GM18951 (cell line): Measurements from ENCODE around the gene FLT3LG.

ENCODE experiments used
- POLR2A ChIP-seq: IDR thresholded peaks from 4 replicates; pipeline ENCODE4 v1.6.1; 2011; ENCODE audit warnings: mild to moderate bottlenecking; ENCODE audit not compliant: insufficient read length, insufficient read depth; ENCODE audit errors: extremely low read depth
- in situ Hi-C: fragments of 300-500 bp; cut with MboI; formaldehyde crosslinking; loops from one replicate; pipeline ENCODE4 v1.12.0; 2022; ENCODE audit warnings: low sequenced_read_pairs, mixed read lengths, inconsistent platforms; ENCODE audit not compliant: unreplicated experiment

The FLT3LG gene

DNA sequence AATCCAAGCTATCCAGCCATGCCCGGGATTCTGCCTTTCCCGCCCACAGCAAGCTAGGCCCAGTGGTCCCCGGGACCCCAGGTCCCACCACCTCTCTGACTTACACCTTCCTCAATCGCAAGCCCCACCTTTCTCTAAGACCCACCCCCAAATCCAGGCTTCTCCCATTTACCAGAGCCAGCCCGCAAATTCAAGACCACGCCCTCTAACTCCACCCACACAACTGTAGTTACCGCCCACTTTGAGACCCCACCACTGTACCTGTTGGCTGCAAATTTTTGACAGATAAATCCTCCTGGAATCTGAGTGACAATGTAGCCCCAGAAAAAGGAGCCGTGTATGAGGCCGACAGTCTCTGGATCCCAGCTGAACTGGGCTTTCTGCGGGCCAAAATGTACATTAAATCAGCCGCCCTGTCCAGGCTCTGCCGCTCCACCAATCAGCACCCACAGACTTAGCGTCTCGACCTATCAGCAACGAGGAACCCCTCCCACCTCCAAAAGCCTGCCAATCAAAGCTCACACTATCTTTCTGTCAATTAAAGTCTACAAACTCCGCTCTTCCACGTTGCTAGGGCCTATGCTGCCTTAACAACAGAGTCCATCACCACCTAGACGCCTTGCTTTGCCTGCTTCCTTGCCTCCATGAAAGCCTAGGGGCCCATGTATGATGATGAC lies 39.0 kb upstream of the FLT3LG start:
- in situ Hi-C loops = no loop called here
- no peak for TF ChIP-seq POLR2A

DNA sequence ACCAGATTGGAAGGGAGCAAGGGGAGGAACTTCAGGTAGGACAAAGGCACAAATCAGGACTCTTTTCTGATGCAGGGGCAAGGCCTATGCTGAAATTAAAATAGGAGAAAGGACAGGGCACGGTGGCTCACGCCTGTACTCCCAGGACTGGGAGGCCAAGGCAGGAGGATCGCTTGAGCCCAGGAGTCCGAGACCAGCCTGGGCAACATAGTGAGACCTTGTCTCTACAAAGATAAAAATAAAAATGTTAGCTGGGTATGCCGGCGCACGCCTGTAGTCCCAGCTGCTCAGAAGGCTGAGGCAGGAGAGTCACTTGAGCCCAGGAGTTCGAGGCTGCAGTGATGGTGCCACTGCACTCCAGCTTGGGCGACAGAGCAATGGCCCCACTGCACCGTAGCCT lies 38.3 kb upstream of the FLT3LG start:
- no peak for TF ChIP-seq POLR2A
- in situ Hi-C loops = no loop called here

DNA sequence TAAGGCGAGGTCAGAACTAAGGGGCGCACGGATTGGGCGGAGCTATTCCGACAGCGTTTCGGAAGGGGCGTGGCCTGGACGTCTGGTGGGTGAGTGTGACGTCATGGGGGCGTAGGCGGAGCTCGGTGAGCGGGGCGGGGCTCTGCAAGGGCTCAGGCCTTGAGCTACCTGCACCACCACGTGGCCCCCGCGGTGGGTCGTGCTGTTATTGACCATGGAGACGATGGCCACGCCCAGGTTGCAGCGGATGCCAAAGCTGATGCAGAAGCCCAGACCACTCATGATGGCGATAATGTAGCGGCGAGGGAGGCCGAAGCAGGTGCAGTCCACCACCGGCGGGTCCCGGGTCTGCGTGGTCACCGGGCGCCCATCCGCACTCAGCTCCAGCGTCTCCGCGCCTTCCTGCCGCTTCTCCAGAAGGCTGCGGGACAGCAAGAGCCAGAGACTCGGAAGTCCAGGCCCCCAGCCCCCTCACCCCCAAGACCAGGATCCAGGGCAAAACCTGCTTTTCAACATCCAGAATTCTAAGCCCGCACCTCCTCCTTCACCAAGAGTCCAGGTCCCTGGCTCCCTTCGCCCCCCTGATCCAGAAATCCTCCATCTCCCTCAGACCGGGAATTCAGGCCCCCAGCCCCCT lies 37.5 kb upstream of the FLT3LG start:
- in situ Hi-C loops = no loop called here
- no peak for TF ChIP-seq POLR2A

DNA sequence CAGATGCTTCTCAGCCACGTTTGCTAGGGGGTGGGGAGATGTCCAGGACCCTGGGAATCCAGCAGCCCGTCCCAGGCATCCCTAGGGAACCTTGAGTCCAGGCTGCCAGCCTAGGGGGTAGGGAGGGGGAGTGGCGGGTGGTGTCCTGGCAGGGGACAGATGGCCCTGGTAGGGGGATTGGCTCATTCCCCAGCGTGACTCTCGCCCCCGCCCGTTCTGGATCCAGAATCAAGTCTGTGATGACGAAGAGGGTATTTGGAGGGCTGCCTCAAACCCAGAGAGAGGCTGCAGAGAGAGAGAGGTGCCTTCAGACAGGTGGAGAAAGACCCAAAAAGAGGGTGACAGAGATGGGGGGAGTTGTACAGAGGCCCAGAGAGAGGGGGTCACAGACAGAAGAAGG lies 36.8 kb upstream of the FLT3LG start:
- in situ Hi-C loops = no loop called here
- no peak for TF ChIP-seq POLR2A

DNA sequence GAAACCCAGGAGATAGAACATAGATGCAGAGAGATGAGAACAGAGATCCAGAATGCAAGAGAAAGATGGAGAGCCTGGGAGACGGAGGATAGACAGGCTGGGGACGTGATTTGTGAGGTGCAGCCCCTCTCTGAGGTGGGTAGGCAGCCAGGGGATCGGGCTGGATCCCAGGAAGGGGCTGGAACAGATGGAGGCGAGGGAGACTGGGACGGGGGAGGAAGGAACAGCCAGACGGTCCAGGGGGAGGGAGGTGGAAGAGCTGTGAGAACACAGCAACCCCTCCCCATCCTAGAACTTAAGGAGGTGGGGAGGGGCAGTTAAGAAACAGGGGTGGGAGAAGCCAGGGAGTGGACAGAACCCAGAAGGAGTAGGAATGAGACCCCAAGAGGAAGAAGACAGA lies 35.8 kb upstream of the FLT3LG start:
- no peak for TF ChIP-seq POLR2A
- in situ Hi-C loops = no loop called here

DNA sequence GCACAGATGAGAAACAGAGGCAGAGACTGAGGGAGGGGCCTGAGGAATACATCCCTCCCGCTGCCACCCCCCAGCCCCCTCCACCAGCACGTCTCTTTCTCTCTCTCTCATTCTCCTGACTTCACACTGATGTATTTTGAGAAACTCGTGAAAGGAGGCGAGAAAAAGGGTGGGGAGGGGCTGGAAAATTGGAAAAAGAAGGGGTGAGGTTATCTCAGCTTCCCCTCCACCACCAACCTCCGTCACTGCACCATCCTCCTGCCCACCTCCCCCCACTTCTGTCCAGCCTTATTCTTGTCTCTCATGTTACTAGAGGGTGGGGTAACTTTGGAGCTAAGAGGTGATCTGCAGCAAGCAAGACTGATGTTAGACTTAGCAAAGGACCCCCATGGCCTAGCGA lies 34.2 kb upstream of the FLT3LG start:
- in situ Hi-C loops = loop anchor here (10.0 kb wide), 1 partner anchor 45 kb away; no protein-coding TSS in a partner anchor
- no peak for TF ChIP-seq POLR2A

DNA sequence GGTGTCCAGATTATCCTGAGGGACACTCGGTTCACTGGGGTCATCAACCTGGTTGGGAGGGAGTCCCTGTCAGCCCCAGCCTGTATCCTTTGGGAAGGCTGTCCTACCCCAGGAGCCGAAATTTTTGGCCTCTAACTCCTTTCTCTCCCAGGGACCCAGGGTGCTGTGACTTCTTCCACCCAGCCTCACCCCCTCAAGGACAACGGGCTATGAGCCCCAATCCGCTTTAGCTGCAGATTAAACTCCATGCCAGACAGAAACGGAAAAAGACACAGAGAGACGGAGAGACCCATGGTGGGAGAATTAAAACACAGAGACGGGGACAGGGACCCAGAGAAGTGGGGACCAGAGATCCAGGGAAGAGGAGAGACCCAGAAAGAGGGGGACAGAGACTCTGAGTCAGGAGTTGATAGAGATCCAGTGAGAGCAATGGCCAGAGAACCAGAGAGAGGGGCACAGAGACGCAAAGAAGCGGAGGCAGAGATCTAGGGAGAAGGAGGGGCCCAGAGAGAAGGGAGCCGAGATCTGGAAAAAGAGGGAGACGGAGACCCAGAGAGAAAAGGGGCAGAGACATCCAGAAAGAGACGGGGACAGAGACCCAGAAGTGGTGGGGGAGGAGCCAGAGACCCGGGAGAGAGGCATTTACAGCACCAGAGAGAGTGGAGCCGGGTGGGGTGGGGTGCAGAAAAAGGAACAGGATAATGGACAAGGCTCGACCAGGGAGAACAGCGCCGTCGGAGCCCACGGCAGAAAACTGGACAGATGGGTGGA lies 33.4 kb upstream of the FLT3LG start:
- no peak for TF ChIP-seq POLR2A
- in situ Hi-C loops = loop anchor here (10.0 kb wide), 1 partner anchor 46 kb away; no protein-coding TSS in a partner anchor

DNA sequence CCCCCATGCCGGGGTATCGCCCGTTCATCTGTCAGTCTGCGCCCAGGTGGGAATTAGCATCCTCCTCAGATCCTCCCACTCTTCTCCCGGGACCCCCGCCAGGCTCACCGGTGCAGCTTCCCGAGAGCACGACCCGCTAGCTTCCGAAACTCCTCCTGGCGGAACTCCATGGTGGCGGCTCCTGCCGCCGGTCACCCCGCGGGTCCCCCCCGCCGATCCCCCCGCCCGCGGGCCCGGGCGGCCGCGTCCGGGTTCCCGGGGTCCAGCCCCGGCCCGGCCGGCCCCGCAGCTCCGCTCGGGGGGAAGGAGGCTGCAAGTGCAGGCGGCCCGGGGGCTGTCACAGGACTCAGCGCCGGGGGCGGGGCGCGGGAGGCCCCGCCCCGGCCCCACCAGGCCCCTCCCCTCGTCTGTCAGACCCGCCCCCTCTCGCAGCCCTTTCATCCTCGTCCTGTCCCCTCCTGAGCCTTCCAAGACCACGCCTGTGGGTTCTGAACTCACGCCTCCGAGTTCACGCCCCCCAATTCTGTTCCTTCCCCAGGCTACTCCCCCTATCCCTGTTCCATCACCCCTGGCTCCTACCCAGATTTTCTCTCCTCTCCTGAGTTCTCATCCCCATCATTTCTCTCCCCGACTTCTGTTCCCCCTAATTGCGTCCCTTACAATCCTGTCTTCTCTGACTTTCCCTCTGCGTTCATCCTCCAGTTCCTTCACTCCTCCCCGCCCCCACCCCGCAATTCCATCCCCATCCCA lies 32.6 kb upstream of the FLT3LG start, which contains the start of gene SLC17A7:
Gene SLC17A7 (minus strand): TSS at position 318 of the 750 bp plus-strand sequence. CDS start 148 bp downstream, at position 170.
- in situ Hi-C loops = loop anchor here (10.0 kb wide), 1 partner anchor 47 kb away; no protein-coding TSS in a partner anchor
- TF ChIP-seq POLR2A = no peak

DNA sequence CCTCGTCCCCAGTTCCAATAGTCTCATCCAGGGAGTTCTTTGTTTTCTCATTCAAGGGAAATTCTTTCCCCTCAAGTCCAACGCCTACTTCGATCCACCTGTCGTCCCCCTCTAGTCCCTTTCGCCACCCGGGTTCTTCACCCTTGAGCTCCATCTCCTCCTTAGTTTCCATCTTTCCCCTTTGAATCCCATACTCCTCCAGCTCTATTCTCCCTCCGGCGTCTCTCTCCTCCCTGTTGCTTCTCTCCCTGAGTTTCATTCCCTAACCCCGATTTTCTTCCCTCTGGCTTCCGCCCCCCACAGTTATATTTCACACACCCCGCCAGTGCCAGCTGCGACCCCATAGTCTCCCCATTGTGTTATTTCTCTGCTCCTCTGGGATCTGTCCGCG lies 32.1 kb upstream of the FLT3LG start:
- in situ Hi-C loops = loop anchor here (10.0 kb wide), 1 partner anchor 47 kb away; no protein-coding TSS in a partner anchor
- TF ChIP-seq POLR2A = no peak

DNA sequence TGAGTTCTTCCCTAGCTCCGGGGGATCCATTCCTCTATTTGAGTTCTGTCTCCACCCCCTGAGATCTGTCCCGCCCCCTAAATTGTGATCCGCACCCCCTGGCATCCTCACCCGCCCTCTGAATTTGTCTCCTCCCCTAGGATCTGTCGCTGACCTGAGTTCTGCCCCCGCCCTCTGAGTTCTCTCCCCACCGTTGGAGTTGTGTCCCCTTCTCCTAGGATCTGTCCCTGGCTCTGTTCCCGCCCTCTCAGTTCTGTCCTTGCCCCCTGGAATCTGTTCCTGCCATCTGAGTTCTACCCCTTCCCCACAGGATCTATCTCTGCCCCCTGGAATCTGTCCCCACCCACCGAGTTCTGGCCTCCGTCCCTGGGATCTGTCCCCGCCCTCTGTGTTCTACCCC lies 31.7 kb upstream of the FLT3LG start:
- in situ Hi-C loops = loop anchor here (10.0 kb wide), 1 partner anchor 48 kb away; no protein-coding TSS in a partner anchor

DNA sequence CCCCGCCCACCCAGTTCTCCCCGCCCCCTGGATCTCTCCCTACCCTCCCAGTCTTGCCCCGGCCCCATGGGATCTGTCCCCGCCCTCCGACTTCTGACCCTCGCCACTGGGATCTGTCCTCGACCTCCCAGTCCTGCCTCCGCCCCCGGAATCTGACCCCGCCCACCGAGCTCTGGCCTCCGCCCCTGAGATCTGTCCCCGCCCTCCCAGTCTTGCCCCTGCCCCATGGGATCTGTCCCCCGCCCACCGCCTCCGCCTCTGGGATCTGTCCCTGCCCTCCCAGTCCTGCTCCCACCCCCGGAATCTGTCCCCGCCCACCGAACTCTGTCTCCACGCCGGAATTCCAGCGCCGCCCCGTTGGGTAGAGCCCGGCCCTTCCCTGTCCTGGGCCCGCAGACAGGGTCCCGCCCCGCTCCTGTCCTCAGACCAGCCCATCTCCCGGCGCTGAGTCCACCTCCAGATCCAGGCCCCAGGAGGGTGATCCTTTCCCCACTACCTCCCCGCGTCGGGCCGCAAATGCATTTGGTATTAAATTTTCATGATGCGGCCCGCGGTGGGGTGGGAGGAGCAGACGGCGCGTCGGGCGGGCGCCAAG lies 31.1 kb upstream of the FLT3LG start:
- in situ Hi-C loops = loop anchor here (10.0 kb wide), 1 partner anchor 48 kb away; no protein-coding TSS in a partner anchor
- no peak for TF ChIP-seq POLR2A

More for the DNA sequence above, 31.7 kb upstream of the FLT3LG start:
- TF ChIP-seq POLR2A = no peak
